HEK293 (cell line): ENCODE measurements around the gene OR4E2.

ENCODE experiments used
- KLF10 ChIP-seq: fragments of 450-650 bp; IDR thresholded peaks from 2 replicates; pipeline ENCODE4 v1.5.1; 2018; ENCODE audit warnings: missing biosample characterization, mild to moderate bottlenecking, missing genetic modification characterization
- YY1 ChIP-seq: fragments of 450-650 bp; formaldehyde crosslinking; IDR thresholded peaks from 2 replicates; pipeline ENCODE4 v1.5.1; 2018; ENCODE audit warnings: missing biosample characterization, missing genetic modification characterization
- ZNF341 ChIP-seq: fragments of 450-650 bp; formaldehyde crosslinking; IDR thresholded peaks from 2 replicates; pipeline ENCODE4; 2016; ENCODE audit warnings: low read depth, missing biosample characterization, missing genetic modification characterization
- ZNF416 ChIP-seq: fragments of 450-650 bp; formaldehyde crosslinking; IDR thresholded peaks from 2 replicates; pipeline ENCODE4 v1.5.1; 2016; ENCODE audit warnings: missing biosample characterization, missing genetic modification characterization
- ZNF555 ChIP-seq: fragments of 450-650 bp; formaldehyde crosslinking; conservative IDR thresholded peaks from 2 replicates; pipeline ENCODE4 v1.5.1; 2017; ENCODE audit warnings: missing biosample characterization, mild to moderate bottlenecking, missing genetic modification characterization, inconsistent platforms
- ZNF707 ChIP-seq: fragments of 450-650 bp; formaldehyde crosslinking; IDR thresholded peaks from 2 replicates; pipeline ENCODE4 v1.5.1; 2016; ENCODE audit warnings: missing biosample characterization, missing genetic modification characterization
- TF ChIP-seq, protein P1 (sequence below): fragments of 450-650 bp; formaldehyde crosslinking; IDR thresholded peaks from 2 replicates; pipeline ENCODE4 v1.5.0; 2017; ENCODE audit warnings: missing biosample characterization, missing genetic modification characterization, borderline replicate concordance
- TF ChIP-seq, protein P2 (sequence below): fragments of 450-650 bp; formaldehyde crosslinking; IDR thresholded peaks from 2 replicates; pipeline ENCODE4 v1.5.1; 2016; ENCODE audit warnings: missing biosample characterization, missing genetic modification characterization
- TF ChIP-seq, protein P3 (sequence below): fragments of 450-650 bp; formaldehyde crosslinking; IDR thresholded peaks from 2 replicates; pipeline ENCODE4 v1.5.1; 2017; ENCODE audit warnings: missing biosample characterization, missing genetic modification characterization
- TF ChIP-seq, protein P4 (sequence below): fragments of 450-650 bp; formaldehyde crosslinking; IDR thresholded peaks from 2 replicates; pipeline ENCODE4 v1.5.1; 2016; ENCODE audit warnings: missing biosample characterization, missing genetic modification characterization
- TF ChIP-seq, protein P5 (sequence below): fragments of 450-650 bp; formaldehyde crosslinking; IDR thresholded peaks from 2 replicates; pipeline ENCODE4 v1.5.1; 2016; ENCODE audit warnings: missing biosample characterization, missing genetic modification characterization, low read depth

DNA sequence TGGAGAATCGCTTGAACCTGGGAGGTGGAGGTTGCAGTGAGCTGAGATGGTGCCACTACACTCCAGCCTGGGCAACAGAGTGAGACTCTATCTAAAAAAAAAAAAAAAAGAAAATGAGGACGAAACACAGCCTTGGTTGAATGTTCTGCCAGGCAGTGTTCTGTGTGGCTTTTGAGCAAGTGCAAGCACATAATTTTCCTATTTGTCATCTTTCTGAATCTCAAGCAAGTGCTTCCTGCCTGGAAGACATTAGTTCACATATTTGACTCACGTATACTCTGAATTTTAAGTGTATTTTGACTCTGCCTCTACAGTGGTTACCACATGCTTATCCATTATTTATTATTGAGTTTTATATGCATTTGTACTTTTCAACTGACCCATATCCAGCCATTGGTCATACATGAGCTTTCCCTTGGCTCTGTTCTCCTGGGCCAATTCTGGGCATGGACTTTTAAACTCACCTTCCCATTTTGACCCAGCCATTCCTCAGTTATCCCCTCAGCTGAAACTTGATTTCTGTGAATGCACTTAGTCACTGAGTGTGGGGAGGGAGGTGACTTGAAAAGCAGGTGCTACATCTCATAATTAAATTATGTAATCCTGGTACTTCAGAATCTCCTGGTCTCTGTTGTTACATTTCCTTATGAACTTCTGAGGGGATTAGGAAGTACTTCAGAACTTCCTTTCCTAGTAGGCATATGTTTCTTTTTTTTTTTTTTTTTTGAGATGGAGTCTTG is 27.0 kb upstream of the OR4E2 start:
- TF ChIP-seq, protein P1, sequence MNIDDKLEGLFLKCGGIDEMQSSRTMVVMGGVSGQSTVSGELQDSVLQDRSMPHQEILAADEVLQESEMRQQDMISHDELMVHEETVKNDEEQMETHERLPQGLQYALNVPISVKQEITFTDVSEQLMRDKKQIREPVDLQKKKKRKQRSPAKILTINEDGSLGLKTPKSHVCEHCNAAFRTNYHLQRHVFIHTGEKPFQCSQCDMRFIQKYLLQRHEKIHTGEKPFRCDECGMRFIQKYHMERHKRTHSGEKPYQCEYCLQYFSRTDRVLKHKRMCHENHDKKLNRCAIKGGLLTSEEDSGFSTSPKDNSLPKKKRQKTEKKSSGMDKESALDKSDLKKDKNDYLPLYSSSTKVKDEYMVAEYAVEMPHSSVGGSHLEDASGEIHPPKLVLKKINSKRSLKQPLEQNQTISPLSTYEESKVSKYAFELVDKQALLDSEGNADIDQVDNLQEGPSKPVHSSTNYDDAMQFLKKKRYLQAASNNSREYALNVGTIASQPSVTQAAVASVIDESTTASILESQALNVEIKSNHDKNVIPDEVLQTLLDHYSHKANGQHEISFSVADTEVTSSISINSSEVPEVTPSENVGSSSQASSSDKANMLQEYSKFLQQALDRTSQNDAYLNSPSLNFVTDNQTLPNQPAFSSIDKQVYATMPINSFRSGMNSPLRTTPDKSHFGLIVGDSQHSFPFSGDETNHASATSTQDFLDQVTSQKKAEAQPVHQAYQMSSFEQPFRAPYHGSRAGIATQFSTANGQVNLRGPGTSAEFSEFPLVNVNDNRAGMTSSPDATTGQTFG (tag by site-specific recombination): no peak
- TF ChIP-seq, protein P2, sequence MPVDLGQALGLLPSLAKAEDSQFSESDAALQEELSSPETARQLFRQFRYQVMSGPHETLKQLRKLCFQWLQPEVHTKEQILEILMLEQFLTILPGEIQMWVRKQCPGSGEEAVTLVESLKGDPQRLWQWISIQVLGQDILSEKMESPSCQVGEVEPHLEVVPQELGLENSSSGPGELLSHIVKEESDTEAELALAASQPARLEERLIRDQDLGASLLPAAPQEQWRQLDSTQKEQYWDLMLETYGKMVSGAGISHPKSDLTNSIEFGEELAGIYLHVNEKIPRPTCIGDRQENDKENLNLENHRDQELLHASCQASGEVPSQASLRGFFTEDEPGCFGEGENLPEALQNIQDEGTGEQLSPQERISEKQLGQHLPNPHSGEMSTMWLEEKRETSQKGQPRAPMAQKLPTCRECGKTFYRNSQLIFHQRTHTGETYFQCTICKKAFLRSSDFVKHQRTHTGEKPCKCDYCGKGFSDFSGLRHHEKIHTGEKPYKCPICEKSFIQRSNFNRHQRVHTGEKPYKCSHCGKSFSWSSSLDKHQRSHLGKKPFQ (tag by site-specific recombination): no peak
- TF ChIP-seq ZNF416 (tag by site-specific recombination) (no peak), KLF10 (tag by site-specific recombination) (no peak), ZNF555 (tag by site-specific recombination) (no peak), YY1 (tag by site-specific recombination) (no peak), ZNF341 (tag by site-specific recombination) (no peak), ZNF707 (no peak)
- TF ChIP-seq, protein P3, sequence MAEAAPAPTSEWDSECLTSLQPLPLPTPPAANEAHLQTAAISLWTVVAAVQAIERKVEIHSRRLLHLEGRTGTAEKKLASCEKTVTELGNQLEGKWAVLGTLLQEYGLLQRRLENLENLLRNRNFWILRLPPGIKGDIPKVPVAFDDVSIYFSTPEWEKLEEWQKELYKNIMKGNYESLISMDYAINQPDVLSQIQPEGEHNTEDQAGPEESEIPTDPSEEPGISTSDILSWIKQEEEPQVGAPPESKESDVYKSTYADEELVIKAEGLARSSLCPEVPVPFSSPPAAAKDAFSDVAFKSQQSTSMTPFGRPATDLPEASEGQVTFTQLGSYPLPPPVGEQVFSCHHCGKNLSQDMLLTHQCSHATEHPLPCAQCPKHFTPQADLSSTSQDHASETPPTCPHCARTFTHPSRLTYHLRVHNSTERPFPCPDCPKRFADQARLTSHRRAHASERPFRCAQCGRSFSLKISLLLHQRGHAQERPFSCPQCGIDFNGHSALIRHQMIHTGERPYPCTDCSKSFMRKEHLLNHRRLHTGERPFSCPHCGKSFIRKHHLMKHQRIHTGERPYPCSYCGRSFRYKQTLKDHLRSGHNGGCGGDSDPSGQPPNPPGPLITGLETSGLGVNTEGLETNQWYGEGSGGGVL (tag by site-specific recombination): no peak
- TF ChIP-seq, protein P4, sequence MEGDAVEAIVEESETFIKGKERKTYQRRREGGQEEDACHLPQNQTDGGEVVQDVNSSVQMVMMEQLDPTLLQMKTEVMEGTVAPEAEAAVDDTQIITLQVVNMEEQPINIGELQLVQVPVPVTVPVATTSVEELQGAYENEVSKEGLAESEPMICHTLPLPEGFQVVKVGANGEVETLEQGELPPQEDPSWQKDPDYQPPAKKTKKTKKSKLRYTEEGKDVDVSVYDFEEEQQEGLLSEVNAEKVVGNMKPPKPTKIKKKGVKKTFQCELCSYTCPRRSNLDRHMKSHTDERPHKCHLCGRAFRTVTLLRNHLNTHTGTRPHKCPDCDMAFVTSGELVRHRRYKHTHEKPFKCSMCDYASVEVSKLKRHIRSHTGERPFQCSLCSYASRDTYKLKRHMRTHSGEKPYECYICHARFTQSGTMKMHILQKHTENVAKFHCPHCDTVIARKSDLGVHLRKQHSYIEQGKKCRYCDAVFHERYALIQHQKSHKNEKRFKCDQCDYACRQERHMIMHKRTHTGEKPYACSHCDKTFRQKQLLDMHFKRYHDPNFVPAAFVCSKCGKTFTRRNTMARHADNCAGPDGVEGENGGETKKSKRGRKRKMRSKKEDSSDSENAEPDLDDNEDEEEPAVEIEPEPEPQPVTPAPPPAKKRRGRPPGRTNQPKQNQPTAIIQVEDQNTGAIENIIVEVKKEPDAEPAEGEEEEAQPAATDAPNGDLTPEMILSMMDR (tag by site-specific recombination): no peak
- TF ChIP-seq, protein P5, sequence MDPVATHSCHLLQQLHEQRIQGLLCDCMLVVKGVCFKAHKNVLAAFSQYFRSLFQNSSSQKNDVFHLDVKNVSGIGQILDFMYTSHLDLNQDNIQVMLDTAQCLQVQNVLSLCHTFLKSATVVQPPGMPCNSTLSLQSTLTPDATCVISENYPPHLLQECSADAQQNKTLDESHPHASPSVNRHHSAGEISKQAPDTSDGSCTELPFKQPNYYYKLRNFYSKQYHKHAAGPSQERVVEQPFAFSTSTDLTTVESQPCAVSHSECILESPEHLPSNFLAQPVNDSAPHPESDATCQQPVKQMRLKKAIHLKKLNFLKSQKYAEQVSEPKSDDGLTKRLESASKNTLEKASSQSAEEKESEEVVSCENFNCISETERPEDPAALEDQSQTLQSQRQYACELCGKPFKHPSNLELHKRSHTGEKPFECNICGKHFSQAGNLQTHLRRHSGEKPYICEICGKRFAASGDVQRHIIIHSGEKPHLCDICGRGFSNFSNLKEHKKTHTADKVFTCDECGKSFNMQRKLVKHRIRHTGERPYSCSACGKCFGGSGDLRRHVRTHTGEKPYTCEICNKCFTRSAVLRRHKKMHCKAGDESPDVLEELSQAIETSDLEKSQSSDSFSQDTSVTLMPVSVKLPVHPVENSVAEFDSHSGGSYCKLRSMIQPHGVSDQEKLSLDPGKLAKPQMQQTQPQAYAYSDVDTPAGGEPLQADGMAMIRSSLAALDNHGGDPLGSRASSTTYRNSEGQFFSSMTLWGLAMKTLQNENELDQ (tag by site-specific recombination): no peak
